HFFc6 (cell line): ENCODE data around the gene COX10. TPM values are rescaled to one million over a fixed set of nuclear protein-coding genes. Genes with fewer than 3 reads are reported as not detected.

Experiments
- DNase-seq: peaks from one replicate; pipeline ENCODE4 v3.0.0-alpha.2; 2018
- H3K27ac Mint-ChIP-seq: 2 replicates; pipeline ENCODE4 v1.8.0; 2020; ENCODE audit warnings: mild to moderate bottlenecking, mixed read lengths
- H3K27me3 Mint-ChIP-seq: 2 replicates; pipeline ENCODE4 v1.8.0; 2021; ENCODE audit warnings: mild to moderate bottlenecking, moderate library complexity, mixed read lengths; ENCODE audit not compliant: insufficient read depth
- H3K36me3 Mint-ChIP-seq: 2 replicates; pipeline ENCODE4 v1.8.0; 2021; ENCODE audit warnings: low read depth, mixed read lengths
- H3K4me1 Mint-ChIP-seq: 2 replicates; pipeline ENCODE4 v1.8.0; 2020; ENCODE audit warnings: low read depth, mixed read lengths
- H3K4me3 Mint-ChIP-seq: 2 replicates; pipeline ENCODE4 v1.8.0; 2020; ENCODE audit warnings: mild to moderate bottlenecking, moderate library complexity, mixed read lengths
- H3K9me3 Mint-ChIP-seq: 2 replicates; pipeline ENCODE4 v1.8.0; 2020; ENCODE audit warnings: mild to moderate bottlenecking, mixed read lengths
- total RNA-seq, 6 experiments: library from RNA; stranded (reverse); fragmentation: NEBNext Ultra II Directional; extraction: Animal tissue kit (Norgen Biotek cat#: 25700); gene quantifications; 2 replicates in 1 of 6; 3 replicates in 5 of 6; pipeline ENCODE4 v1.2.3, GENCODE V29; 2021
- TF ChIP-seq, protein P1 (sequence below): fragments of 200-600 bp; sonication (generic); IDR thresholded peaks from 2 replicates; pipeline ENCODE4 v1.5.0; 2021; ENCODE audit warnings: antibody characterized with exemption, mild to moderate bottlenecking

COX10 gene
- total RNA-seq, 6 experiments from 2014 or later: 12.2 to 16.2 (median 14.8) TPM

DNA sequence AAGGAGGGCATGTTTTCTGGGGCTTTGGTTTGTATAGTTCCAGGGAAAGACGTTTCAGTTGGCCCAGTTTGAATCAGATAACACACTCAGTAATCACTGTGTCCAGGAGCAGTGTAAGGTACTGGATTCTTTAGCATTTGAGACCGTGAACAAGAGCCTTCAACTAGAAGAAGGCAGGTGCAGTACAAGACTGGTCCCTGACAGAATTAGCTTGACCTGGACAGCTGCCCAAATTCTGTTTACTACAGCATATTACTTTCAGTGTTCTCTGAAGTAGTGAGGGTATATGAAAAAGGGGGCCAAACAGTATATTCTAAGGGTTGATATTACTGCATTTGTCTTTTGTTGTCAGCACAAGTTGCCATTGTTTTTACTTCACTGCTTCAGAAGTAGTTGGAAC, 81.3 kb downstream of the COX10 start:
- Mint-ChIP-seq H3K27ac (no peak overlapping the region), H3K4me1 (peaks cover 13% of the 10 kb centered on the region), H3K9me3 (no peaks in the 10 kb centered on the region; the same call in 1 of the 2 replicates), H3K4me3 (no peak overlapping the region), H3K36me3 (peaks cover 7% of the 10 kb centered on the region; the same call in 1 of the 2 replicates), H3K27me3 (no peaks in the 10 kb centered on the region)
- TF ChIP-seq, protein P1, sequence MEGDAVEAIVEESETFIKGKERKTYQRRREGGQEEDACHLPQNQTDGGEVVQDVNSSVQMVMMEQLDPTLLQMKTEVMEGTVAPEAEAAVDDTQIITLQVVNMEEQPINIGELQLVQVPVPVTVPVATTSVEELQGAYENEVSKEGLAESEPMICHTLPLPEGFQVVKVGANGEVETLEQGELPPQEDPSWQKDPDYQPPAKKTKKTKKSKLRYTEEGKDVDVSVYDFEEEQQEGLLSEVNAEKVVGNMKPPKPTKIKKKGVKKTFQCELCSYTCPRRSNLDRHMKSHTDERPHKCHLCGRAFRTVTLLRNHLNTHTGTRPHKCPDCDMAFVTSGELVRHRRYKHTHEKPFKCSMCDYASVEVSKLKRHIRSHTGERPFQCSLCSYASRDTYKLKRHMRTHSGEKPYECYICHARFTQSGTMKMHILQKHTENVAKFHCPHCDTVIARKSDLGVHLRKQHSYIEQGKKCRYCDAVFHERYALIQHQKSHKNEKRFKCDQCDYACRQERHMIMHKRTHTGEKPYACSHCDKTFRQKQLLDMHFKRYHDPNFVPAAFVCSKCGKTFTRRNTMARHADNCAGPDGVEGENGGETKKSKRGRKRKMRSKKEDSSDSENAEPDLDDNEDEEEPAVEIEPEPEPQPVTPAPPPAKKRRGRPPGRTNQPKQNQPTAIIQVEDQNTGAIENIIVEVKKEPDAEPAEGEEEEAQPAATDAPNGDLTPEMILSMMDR: no peak
- no peak for DNase-seq

DNA sequence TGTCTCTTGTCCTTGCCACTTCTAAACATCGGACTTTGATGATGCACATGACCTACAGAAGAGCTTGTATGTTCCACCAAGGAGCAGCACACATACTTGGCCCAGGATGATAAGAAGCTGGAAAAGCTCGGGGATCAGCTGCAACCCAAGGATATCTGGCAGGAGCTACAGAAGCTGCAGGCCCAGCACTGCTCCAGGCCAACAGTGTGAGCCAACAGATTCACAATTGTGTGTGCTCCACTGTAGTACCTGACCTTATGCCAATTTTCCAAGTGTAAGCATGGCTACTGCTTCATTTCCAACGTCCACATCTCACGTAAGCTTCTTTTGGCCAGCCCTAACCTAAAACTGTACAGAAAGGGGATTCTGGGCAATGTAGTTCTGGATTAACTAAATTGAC, 83.4 kb downstream of the COX10 start:
- peaks cover 25% of the 10 kb centered on the region for H3K4me1 Mint-ChIP-seq
- no peaks in the 10 kb centered on the region for H3K36me3 Mint-ChIP-seq
- TF ChIP-seq, protein P1: no peak
- H3K27ac Mint-ChIP-seq: no peak overlapping the region
- no peak overlapping the region for H3K4me3 Mint-ChIP-seq
- DNase-seq: no peak
- peaks cover 2% of the 10 kb centered on the region; the same call in 1 of the 2 replicates for H3K27me3 Mint-ChIP-seq
- no peaks in the 10 kb centered on the region for H3K9me3 Mint-ChIP-seq

- TF ChIP-seq, protein P1: no peak
These were observed 84.1 kb downstream of the COX10 start for GRCh38 chr17:14153374-14153773.

GRCh38 chr17:14156689-14157088, 87.4 kb downstream of the COX10 start:
- 0 out of 2 replicates have a peak, but pooled peaks cover 6% of the 10 kb centered on the region for H3K36me3 Mint-ChIP-seq
- no peak overlapping the region for H3K4me3 Mint-ChIP-seq
- TF ChIP-seq, protein P1: no peak
- H3K27ac Mint-ChIP-seq: no peak overlapping the region
- peak; percentile 24 for DNase-seq
- H3K27me3 Mint-ChIP-seq: peaks cover 2% of the 10 kb centered on the region; the same call in 1 of the 2 replicates
- peaks cover 16% of the 10 kb centered on the region for H3K4me1 Mint-ChIP-seq
- H3K9me3 Mint-ChIP-seq: no peaks in the 10 kb centered on the region

More at GRCh38 chr17:14153374-14153773, 84.1 kb downstream of the COX10 start:
- no peak overlapping the region for H3K27ac Mint-ChIP-seq
- H3K4me3 Mint-ChIP-seq: no peak overlapping the region
- H3K36me3 Mint-ChIP-seq: no peaks in the 10 kb centered on the region
- DNase-seq: no peak
- peaks cover 2% of the 10 kb centered on the region; the same call in 1 of the 2 replicates for H3K27me3 Mint-ChIP-seq
- no peaks in the 10 kb centered on the region for H3K9me3 Mint-ChIP-seq
- peaks cover 24% of the 10 kb centered on the region for H3K4me1 Mint-ChIP-seq

GRCh38 chr17:14157822-14158221, 88.5 kb downstream of the COX10 start:
- H3K36me3 Mint-ChIP-seq: 0 out of 2 replicates have a peak, but pooled peaks cover 7% of the 10 kb centered on the region
- H3K27ac Mint-ChIP-seq: no peak overlapping the region
- H3K4me1 Mint-ChIP-seq: peaks cover 16% of the 10 kb centered on the region
- no peaks in the 10 kb centered on the region for H3K9me3 Mint-ChIP-seq
- H3K27me3 Mint-ChIP-seq: peaks cover 2% of the 10 kb centered on the region; the same call in 1 of the 2 replicates
- DNase-seq: no peak
- TF ChIP-seq, protein P1: no peak
- no peak overlapping the region for H3K4me3 Mint-ChIP-seq
